ENCODE results near the gene ACSM4.

- TF ChIP-seq CTCF (IDR thresholded peaks at IDR 0.05), result no peak
- no peak for TF ChIP-seq EP300 (IDR thresholded peaks at IDR 0.05)
- TF ChIP-seq RAD21 (conservative IDR thresholded peaks at IDR 0.05 in 1 of 2, IDR thresholded peaks at IDR 0.05 in 1 of 2), result no peak
- no peak for TF ChIP-seq POLR2A (IDR thresholded peaks at IDR 0.05; ENCODE audit: low read length)
- no peak for TF ChIP-seq ZFP36 (IDR thresholded peaks at IDR 0.05; ENCODE audit: borderline replicate concordance, partially characterized antibody)
- TF ChIP-seq SMC3 (IDR thresholded peaks at IDR 0.05), result no peak
- no peak for TF ChIP-seq CHD4 (IDR thresholded peaks at IDR 0.05; ENCODE audit: borderline replicate concordance)
- no peak for TF ChIP-seq CBX2 (IDR thresholded peaks at IDR 0.05; ENCODE audit: borderline replicate concordance, low read depth)
- TF ChIP-seq PBX3 (IDR thresholded peaks at IDR 0.05), result no peak
- no peak for TF ChIP-seq POLR2AphosphoS2 (conservative IDR thresholded peaks at IDR 0.05; ENCODE audit: low read length)
- TF ChIP-seq KDM1A (IDR thresholded peaks at IDR 0.05; ENCODE audit: low read depth), result no peak
- no peak for TF ChIP-seq REST (IDR thresholded peaks at IDR 0.05)
- no peak for TF ChIP-seq ELK1 (IDR thresholded peaks at IDR 0.05; ENCODE audit: low read depth, low read length)
- TF ChIP-seq MAZ (IDR thresholded peaks at IDR 0.05; ENCODE audit: borderline replicate concordance, low read depth, low read length), result no peak
Measured at GRCh38 chr12:7259060-7259459, 44.8 kb upstream of the ACSM4 start.

Data from A549 (cell line).